Skeletal muscle satellite cell (primary cell): ENCODE results near the gene ODAD2.

Experiments used
- H3K27me3 ChIP-seq: 2 replicates; pipeline ENCODE4 v1.7.0; 2013; ENCODE audit warnings: low read length; ENCODE audit not compliant: control insufficient read depth, insufficient read depth
- H3K36me3 ChIP-seq: 2 replicates; pipeline ENCODE4 v1.7.0; 2013; ENCODE audit warnings: mild to moderate bottlenecking, control low read depth, low read length; ENCODE audit not compliant: insufficient read depth
- H3K4me1 ChIP-seq: 2 replicates; pipeline ENCODE4 v1.7.0; 2013; ENCODE audit warnings: low read length; ENCODE audit not compliant: control insufficient read depth, insufficient read depth
- H3K4me2 ChIP-seq: 2 replicates; pipeline ENCODE4 v1.7.0; 2013; ENCODE audit warnings: mild to moderate bottlenecking, low read length
- H3K4me3 ChIP-seq: 2 replicates; pipeline ENCODE4 v1.7.0; 2013; ENCODE audit warnings: low read length
- H3K9ac ChIP-seq: 2 replicates; pipeline ENCODE4 v1.7.0; 2013; ENCODE audit warnings: mild to moderate bottlenecking, low read depth, low read length, moderate library complexity
- H3K9me3 ChIP-seq: replicated peaks from 2 replicates; pipeline ENCODE4 v1.7.0; 2013; ENCODE audit warnings: mild to moderate bottlenecking, control low read depth, low read length

Gene ODAD2

GRCh38 chr10:27804136-27804535, 194.7 kb downstream of the ODAD2 start:
- H3K4me3 ChIP-seq, result no peak overlapping the region
- H3K4me2 ChIP-seq, result no peak overlapping the region
- H3K4me1 ChIP-seq, result no peaks in the 10 kb centered on the region
- no peaks in the 10 kb centered on the region for H3K36me3 ChIP-seq
- no peak overlapping the region for H3K9ac ChIP-seq
- H3K9me3 ChIP-seq, result no peaks in the 10 kb centered on the region
- H3K27me3 ChIP-seq, result peaks cover 46% of the 10 kb centered on the region

- no peak overlapping the region for H3K4me3 ChIP-seq
- no peaks in the 10 kb centered on the region for H3K9me3 ChIP-seq
- H3K9ac ChIP-seq, result no peak overlapping the region
- H3K4me1 ChIP-seq, result no peaks in the 10 kb centered on the region
- peaks cover 42% of the 10 kb centered on the region for H3K27me3 ChIP-seq
- no peaks in the 10 kb centered on the region for H3K36me3 ChIP-seq
- no peak overlapping the region for H3K4me2 ChIP-seq
Observed at GRCh38 chr10:27801171-27801785, 197.6 kb downstream of the ODAD2 start.

GRCh38 chr10:27799046-27799445, 199.8 kb downstream of the ODAD2 start:
- no peak overlapping the region for H3K4me2 ChIP-seq
- no peaks in the 10 kb centered on the region for H3K36me3 ChIP-seq
- no peaks in the 10 kb centered on the region for H3K9me3 ChIP-seq
- H3K9ac ChIP-seq, result no peak overlapping the region
- no peaks in the 10 kb centered on the region for H3K4me1 ChIP-seq
- H3K27me3 ChIP-seq, result peaks cover 29% of the 10 kb centered on the region
- no peak overlapping the region for H3K4me3 ChIP-seq

GRCh38 chr10:27794157-27794556, 204.7 kb downstream of the ODAD2 start:
- no peak overlapping the region for H3K9ac ChIP-seq
- no peak overlapping the region for H3K4me3 ChIP-seq
- H3K36me3 ChIP-seq, result no peaks in the 10 kb centered on the region
- no peaks in the 10 kb centered on the region for H3K9me3 ChIP-seq
- no peaks in the 10 kb centered on the region for H3K4me1 ChIP-seq
- peaks cover 8% of the 10 kb centered on the region for H3K27me3 ChIP-seq
- H3K4me2 ChIP-seq, result no peak overlapping the region

- no peaks in the 10 kb centered on the region for H3K36me3 ChIP-seq
- peaks cover 7% of the 10 kb centered on the region for H3K27me3 ChIP-seq
- H3K4me1 ChIP-seq, result no peaks in the 10 kb centered on the region
- H3K9me3 ChIP-seq, result no peaks in the 10 kb centered on the region
- H3K9ac ChIP-seq, result no peak overlapping the region
- H3K4me2 ChIP-seq, result no peak overlapping the region
- H3K4me3 ChIP-seq, result no peak overlapping the region
Observed at GRCh38 chr10:27792216-27792615, 206.7 kb downstream of the ODAD2 start.

- H3K36me3 ChIP-seq, result no peaks in the 10 kb centered on the region
- H3K27me3 ChIP-seq, result peaks cover 20% of the 10 kb centered on the region
- no peak overlapping the region for H3K4me3 ChIP-seq
- no peaks in the 10 kb centered on the region for H3K9me3 ChIP-seq
- H3K4me1 ChIP-seq, result no peaks in the 10 kb centered on the region
- H3K9ac ChIP-seq, result no peak overlapping the region
- no peak overlapping the region for H3K4me2 ChIP-seq
Observed at GRCh38 chr10:27784272-27784671, 214.6 kb downstream of the ODAD2 start.

- Histone ChIP-seq H3K27me3 (peaks cover 20% of the 10 kb centered on the region), H3K36me3 (no peaks in the 10 kb centered on the region), H3K9ac (no peak overlapping the region), H3K9me3 (no peaks in the 10 kb centered on the region), H3K4me2 (no peak overlapping the region), H3K4me3 (no peak overlapping the region), H3K4me1 (no peaks in the 10 kb centered on the region)
Observed at GRCh38 chr10:27783660-27784059, 215.2 kb downstream of the ODAD2 start.

- no peaks in the 10 kb centered on the region for H3K36me3 ChIP-seq
- no peaks in the 10 kb centered on the region for H3K9me3 ChIP-seq
- no peak overlapping the region for H3K4me3 ChIP-seq
- peaks cover 19% of the 10 kb centered on the region for H3K27me3 ChIP-seq
- H3K4me2 ChIP-seq, result no peak overlapping the region
- H3K9ac ChIP-seq, result no peak overlapping the region
- no peaks in the 10 kb centered on the region for H3K4me1 ChIP-seq
Observed at GRCh38 chr10:27779462-27780015, 219.3 kb downstream of the ODAD2 start.

- Histone ChIP-seq H3K4me3 (no peak overlapping the region), H3K9me3 (no peaks in the 10 kb centered on the region), H3K27me3 (peaks cover 25% of the 10 kb centered on the region), H3K4me1 (no peaks in the 10 kb centered on the region), H3K9ac (no peak overlapping the region), H3K4me2 (no peak overlapping the region), H3K36me3 (no peaks in the 10 kb centered on the region)
Observed at GRCh38 chr10:27774831-27775230, 224.0 kb downstream of the ODAD2 start.

- no peak overlapping the region for H3K4me3 ChIP-seq
- H3K9ac ChIP-seq, result no peak overlapping the region
- H3K4me2 ChIP-seq, result no peak overlapping the region
- peaks cover 24% of the 10 kb centered on the region for H3K27me3 ChIP-seq
- no peaks in the 10 kb centered on the region for H3K4me1 ChIP-seq
- no peaks in the 10 kb centered on the region for H3K36me3 ChIP-seq
- H3K9me3 ChIP-seq, result no peaks in the 10 kb centered on the region
Observed at GRCh38 chr10:27771231-27771630, 227.6 kb downstream of the ODAD2 start.

GRCh38 chr10:27770181-27770580, 228.7 kb downstream of the ODAD2 start:
- Histone ChIP-seq H3K9ac (no peak overlapping the region), H3K4me2 (no peak overlapping the region), H3K4me1 (no peaks in the 10 kb centered on the region), H3K9me3 (no peaks in the 10 kb centered on the region), H3K36me3 (no peaks in the 10 kb centered on the region), H3K27me3 (peaks cover 26% of the 10 kb centered on the region), H3K4me3 (no peak overlapping the region)
